GM10266 (cell line): ENCODE measurements around the gene TIMP3.
"Not testable (repeated sequence)": the region's sequence is repeated elsewhere in the genome, so short reads cannot be mapped to it uniquely, and the experiment has no call there.

Source experiments
- DNase-seq: peaks from one replicate; pipeline ENCODE4 v3.0.0; 2012; ENCODE audit errors: extremely low spot score
- CTCF ChIP-seq: IDR thresholded peaks from 2 replicates; pipeline ENCODE4 v1.5.1; 2012; ENCODE audit warnings: mild to moderate bottlenecking, low read depth; ENCODE audit not compliant: control insufficient read depth, insufficient read depth; ENCODE audit errors: missing control alignments

TIMP3 gene

DNA sequence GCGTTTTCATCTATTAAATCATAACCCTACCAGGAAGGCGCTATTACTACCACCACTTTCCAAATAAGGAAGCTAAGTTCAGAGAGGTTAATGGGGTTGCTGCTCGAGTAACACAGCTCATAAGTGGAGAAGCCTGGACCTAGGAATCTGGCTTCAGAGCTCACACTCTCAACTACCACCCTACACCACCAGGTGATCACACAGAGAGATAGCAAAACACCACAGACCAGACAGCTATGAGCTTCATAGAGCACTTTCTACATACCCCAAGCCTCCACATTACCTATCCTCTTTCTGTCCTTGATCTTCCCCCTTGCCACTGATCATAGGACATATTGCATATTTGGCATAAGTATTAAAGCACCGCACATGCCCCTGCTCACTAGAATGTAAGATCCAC lies 65.4 kb downstream of the TIMP3 start:
- no peak for DNase-seq
- TF ChIP-seq CTCF: no peak

GRCh38 chr22:32868946-32869345 lies 67.4 kb downstream of the TIMP3 start:
- no peak for DNase-seq
- no peak for TF ChIP-seq CTCF

DNA sequence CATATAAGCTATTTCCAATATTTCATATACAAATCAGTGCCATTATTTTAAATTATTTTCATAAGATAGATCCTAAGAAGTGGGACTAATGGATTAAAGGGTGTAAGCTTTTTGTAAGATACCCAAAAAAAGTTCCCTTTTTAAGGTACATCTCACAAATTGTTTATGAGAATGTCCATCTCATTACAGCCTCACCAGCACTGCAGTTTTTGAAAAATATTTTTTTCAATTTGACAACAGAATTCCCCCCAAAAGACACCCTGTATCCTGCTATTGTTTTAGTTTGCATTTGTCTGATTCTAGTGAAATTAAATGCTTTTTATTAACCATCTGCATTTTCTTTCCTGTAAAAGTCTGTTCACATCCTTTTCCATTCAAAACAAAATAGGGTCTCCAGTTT lies 69.0 kb downstream of the TIMP3 start:
- DNase-seq: no peak
- no peak for TF ChIP-seq CTCF

DNA sequence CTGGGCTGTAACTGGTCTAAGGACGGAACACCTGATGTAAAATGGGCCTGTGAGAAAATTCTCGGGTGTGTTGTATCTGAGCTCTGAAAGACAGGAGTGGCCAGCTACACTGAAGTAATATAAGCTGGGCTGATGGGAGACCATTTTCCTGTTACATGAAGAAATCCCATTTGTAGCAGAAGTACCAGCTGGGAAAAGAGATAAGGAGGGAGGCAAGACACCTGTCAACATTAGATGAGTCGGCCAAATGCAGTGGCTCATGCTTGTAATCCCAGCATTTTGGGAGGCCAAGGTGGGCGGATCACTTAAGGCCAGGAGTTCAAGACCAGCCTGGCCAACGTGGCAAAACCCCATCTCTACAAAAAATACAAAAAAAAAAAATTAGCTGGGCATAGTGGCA lies 72.1 kb downstream of the TIMP3 start:
- not testable (repeated sequence) for DNase-seq

DNA sequence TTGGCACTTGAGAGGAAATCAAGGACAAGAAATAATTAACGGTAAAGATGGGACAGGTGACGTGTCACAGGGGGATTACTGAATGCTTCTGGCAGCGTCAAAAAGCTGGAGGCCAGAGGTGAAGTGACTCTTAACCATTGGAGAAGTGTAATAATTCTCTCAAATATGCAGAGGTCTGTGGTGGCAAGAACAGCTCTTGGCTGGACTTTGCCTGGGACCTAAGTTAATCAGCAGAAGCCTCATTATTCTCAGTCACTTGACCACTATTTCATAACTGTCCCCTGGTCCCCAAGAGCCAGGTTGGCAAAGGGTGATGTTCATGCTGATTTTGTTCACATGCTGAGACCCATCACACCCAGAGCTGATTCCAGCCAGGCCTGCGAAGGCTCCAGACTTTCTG lies 72.9 kb downstream of the TIMP3 start:
- DNase-seq: no peak
- TF ChIP-seq CTCF: no peak

- TF ChIP-seq CTCF: no peak
- DNase-seq: no peak
These were observed 73.5 kb downstream of the TIMP3 start for GRCh38 chr22:32874976-32875375.

DNA sequence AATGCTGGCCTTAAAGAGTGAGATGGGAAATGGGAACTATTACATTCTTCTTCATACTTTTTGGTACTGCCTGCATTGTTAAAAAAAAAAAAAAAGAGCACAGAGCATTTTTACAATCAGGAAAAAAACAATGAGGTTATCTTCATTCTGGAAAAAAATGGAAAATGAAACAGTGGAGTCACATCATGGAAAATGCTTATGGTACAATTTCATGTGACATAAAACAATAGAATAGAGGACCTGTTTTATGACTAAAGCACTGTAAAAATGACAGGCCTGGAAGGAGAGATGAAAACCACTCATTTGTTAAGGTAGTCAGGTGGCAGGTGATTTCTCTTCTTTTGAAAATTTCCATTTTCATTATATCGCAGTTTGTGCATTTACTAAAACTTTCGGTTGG lies 75.0 kb downstream of the TIMP3 start:
- TF ChIP-seq CTCF: no peak
- DNase-seq: no peak

- DNase-seq: no peak
- no peak for TF ChIP-seq CTCF
These were observed 75.7 kb downstream of the TIMP3 start for GRCh38 chr22:32877196-32877595.
